ENCODE data around the gene TMEM156. TPM values are rescaled to one million over a fixed set of nuclear protein-coding genes. Genes with fewer than 3 reads are reported as not detected.

TMEM156 gene
- total and polyA plus RNA-seq, 8 donors: 0.37 to 1.8 (median 0.80) TPM; not detected in 4

DNA sequence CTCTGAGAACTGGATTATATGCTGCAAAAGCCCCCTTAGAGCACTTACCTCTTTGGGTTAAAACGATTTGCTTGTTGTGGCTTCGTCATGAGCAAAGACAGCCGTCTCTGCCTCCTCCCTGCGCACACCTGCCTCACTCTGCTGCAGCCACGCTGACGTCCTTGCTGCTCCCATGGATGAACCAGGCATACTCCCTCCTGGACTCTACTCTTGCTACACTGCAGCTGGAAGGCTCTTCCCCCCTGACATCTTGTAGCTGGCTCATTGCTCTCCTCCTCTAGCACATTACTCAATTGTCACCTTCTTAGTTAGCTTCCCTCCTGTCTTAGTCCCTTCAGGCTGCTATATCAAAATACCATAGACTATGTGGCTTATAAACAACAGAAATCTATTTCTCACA, 105.3 kb downstream of the TMEM156 start:
- Histone ChIP-seq H3K36me3 (peaks cover 22 to 95% (median 90%) of the 10 kb centered on the region in 4 donors), H3K9me3 (no peaks in the 10 kb centered on the region), H3K27me3 (no peaks in the 10 kb centered on the region), H3K27ac (no peak overlapping the region), H3K4me1 (peaks cover 0 to 30% (median 0%) of the 10 kb centered on the region in 4 donors), H3K4me3 (no peak overlapping the region)
- no peak for DNase-seq
- intact Hi-C loops (cut with DNase I; ENCODE audit: low total_unique reads): no loop called here
- TF ChIP-seq POLR2AphosphoS5 (IDR thresholded peaks at IDR 0.05): no peak
- TF ChIP-seq EP300 (IDR thresholded peaks at IDR 0.05): no peak
- no peak for TF ChIP-seq POLR2A (IDR thresholded peaks at IDR 0.05)
- no peak for TF ChIP-seq CTCF (IDR thresholded peaks at IDR 0.05)
- WGBS, 5 donors: 84 to 88% (median 87%) methylated on average over 6 of the region's 6 CpGs

DNA sequence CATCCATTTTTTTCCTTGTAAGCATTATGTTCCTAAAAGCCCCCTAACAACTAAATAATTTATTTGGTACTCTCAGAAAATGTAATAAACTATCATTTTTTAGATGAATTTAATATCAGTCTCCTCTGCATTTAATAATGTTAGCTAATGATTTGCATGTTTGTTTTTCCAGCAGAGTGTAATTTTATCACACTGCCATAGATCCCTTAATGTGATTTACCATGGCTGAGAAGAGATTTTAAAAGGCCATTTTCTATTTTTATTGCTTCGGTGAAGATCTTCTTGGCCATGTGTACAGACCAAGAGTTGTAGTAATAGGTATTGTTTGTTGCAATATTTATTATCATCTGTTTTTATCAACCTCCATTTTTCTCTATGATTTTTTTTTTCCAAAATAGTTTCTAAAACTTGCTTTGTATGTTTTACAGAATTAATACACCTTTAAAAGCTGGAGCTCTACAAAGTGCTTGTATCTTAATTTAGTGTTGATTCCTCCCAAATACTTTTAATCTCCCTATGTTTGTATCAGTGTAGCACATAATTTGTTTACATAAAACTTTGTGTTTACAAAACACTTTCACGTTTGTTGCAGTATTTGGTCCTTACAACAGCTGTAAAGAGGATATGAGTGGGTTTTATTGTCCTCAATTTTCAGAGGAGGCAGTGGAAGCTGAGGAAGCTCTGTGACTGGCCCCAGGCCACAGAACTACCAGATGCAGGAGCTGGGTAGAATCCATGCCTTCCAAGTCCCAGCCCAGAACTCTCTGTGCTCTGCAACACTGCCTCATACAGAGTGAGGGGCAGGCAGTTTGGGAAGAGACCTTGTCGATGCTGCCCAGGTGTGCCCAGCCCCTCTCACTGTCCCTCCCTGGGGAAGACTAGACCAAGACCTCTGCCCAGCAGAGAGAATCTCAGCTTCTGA, 106.5 kb downstream of the TMEM156 start:
- intact Hi-C loops (cut with DNase I; ENCODE audit: low total_unique reads): no loop called here
- DNase-seq: no peak
- Histone ChIP-seq H3K36me3 (peaks cover 22 to 95% (median 90%) of the 10 kb centered on the region in 4 donors), H3K9me3 (no peaks in the 10 kb centered on the region), H3K4me3 (no peak overlapping the region), H3K4me1 (peaks cover 0 to 30% (median 0%) of the 10 kb centered on the region in 4 donors), H3K27me3 (no peaks in the 10 kb centered on the region), H3K27ac (peak overlapping the region in 1 of 5 donors; percentile 41)
- no peak for TF ChIP-seq EP300 (IDR thresholded peaks at IDR 0.05)
- TF ChIP-seq POLR2A (IDR thresholded peaks at IDR 0.05): no peak
- TF ChIP-seq POLR2AphosphoS5 (IDR thresholded peaks at IDR 0.05): no peak
- TF ChIP-seq CTCF (IDR thresholded peaks at IDR 0.05): no peak
- 38 to 60% (median 46%) methylated on average over 3 of the region's 3 CpGs for WGBS, 5 donors

GRCh38 chr4:38924353-38924752, 107.9 kb downstream of the TMEM156 start:
- peaks cover 0 to 30% (median 0%) of the 10 kb centered on the region in 4 donors for H3K4me1 ChIP-seq
- intact Hi-C loops (cut with DNase I; ENCODE audit: low total_unique reads): no loop called here
- H3K27ac ChIP-seq: no peak overlapping the region
- no peak for DNase-seq
- no peak overlapping the region for H3K4me3 ChIP-seq
- peaks cover 22 to 95% (median 90%) of the 10 kb centered on the region in 4 donors for H3K36me3 ChIP-seq
- no peaks in the 10 kb centered on the region for H3K27me3 ChIP-seq
- 66 to 83% (median 79%) methylated on average over 5 of the region's 5 CpGs for WGBS, 5 donors
- TF ChIP-seq CTCF (IDR thresholded peaks at IDR 0.05) (no peak), EP300 (IDR thresholded peaks at IDR 0.05) (no peak), POLR2AphosphoS5 (IDR thresholded peaks at IDR 0.05) (no peak), POLR2A (IDR thresholded peaks at IDR 0.05) (no peak)
- no peaks in the 10 kb centered on the region for H3K9me3 ChIP-seq

GRCh38 chr4:38923746-38924145, 108.5 kb downstream of the TMEM156 start:
- H3K4me1 ChIP-seq: peaks cover 0 to 30% (median 0%) of the 10 kb centered on the region in 4 donors
- H3K27ac ChIP-seq: no peak overlapping the region
- no peaks in the 10 kb centered on the region for H3K27me3 ChIP-seq
- H3K9me3 ChIP-seq: no peaks in the 10 kb centered on the region
- peaks cover 17 to 95% (median 90%) of the 10 kb centered on the region in 4 donors for H3K36me3 ChIP-seq
- no peak overlapping the region for H3K4me3 ChIP-seq
- TF ChIP-seq EP300 (IDR thresholded peaks at IDR 0.05): no peak
- no peak for TF ChIP-seq POLR2AphosphoS5 (IDR thresholded peaks at IDR 0.05)
- no peak for TF ChIP-seq CTCF (IDR thresholded peaks at IDR 0.05)
- no peak for TF ChIP-seq POLR2A (IDR thresholded peaks at IDR 0.05)
- intact Hi-C loops (cut with DNase I; ENCODE audit: low total_unique reads): no loop called here
- no peak for DNase-seq
- WGBS, 5 donors: 61 to 75% (median 66%) methylated on average over 2 of the region's 2 CpGs
